HG03159 (cell line): ENCODE measurements around the gene IFIT1.

ENCODE experiments used
- ATAC-seq: cut with Tn5 transposase; IDR thresholded peaks from one replicate; pipeline ENCODE4 v1.9.1; 2021; ENCODE audit warnings: mild to moderate bottlenecking, moderate library complexity; ENCODE audit not compliant: unreplicated experiment

The IFIT1 gene

GRCh38 chr10:89391907-89392756 lies at the start of gene IFIT1:
TSS of gene IFIT1 (plus strand) at chr10:89392623. CDS start at chr10:89392713, 90 bp downstream.
- peak; percentile 80 for ATAC-seq

- no peak for ATAC-seq
Measured at GRCh38 chr10:89343089-89343767, 49.2 kb upstream of the IFIT1 start.

- ATAC-seq, result no peak
Measured at GRCh38 chr10:89344156-89344555, 48.3 kb upstream of the IFIT1 start.

GRCh38 chr10:89345367-89346000 lies 46.9 kb upstream of the IFIT1 start:
- no peak for ATAC-seq

- ATAC-seq, result no peak
Measured at GRCh38 chr10:89346405-89347254, 45.8 kb upstream of the IFIT1 start.

GRCh38 chr10:89347701-89348457 lies 44.5 kb upstream of the IFIT1 start:
- no peak for ATAC-seq

GRCh38 chr10:89348481-89348880 lies 43.9 kb upstream of the IFIT1 start:
- no peak for ATAC-seq

- no peak for ATAC-seq
Measured at GRCh38 chr10:89348975-89349374, 43.4 kb upstream of the IFIT1 start.

- ATAC-seq, result peak; percentile 35
Measured at GRCh38 chr10:89350631-89351315, 41.6 kb upstream of the IFIT1 start.

GRCh38 chr10:89351412-89351779 lies 41.0 kb upstream of the IFIT1 start:
- ATAC-seq, result peak; percentile 86

- ATAC-seq, result peak; percentile 49
Measured at GRCh38 chr10:89351780-89352597, 40.4 kb upstream of the IFIT1 start.

GRCh38 chr10:89352802-89353201 lies 39.6 kb upstream of the IFIT1 start:
- ATAC-seq, result no peak

GRCh38 chr10:89355394-89355931 lies 37.0 kb upstream of the IFIT1 start:
- ATAC-seq, result no peak

- no peak for ATAC-seq
Measured at GRCh38 chr10:89357096-89357495, 35.3 kb upstream of the IFIT1 start.

- ATAC-seq, result no peak
Measured at GRCh38 chr10:89357975-89358374, 34.4 kb upstream of the IFIT1 start.

GRCh38 chr10:89360157-89360556 lies 32.3 kb upstream of the IFIT1 start:
- ATAC-seq, result no peak

GRCh38 chr10:89362929-89363328 lies 29.5 kb upstream of the IFIT1 start:
- no peak for ATAC-seq

- ATAC-seq, result peak; percentile 45
Measured at GRCh38 chr10:89363729-89364442, 28.5 kb upstream of the IFIT1 start.
